ENCODE measurements around the gene MCM3AP. TPM values are rescaled to one million over a fixed set of nuclear protein-coding genes. Genes with fewer than 3 reads are reported as not detected.

Gene MCM3AP
- total RNA-seq, 2 donors from 2014 or later: 84.3 to 101 TPM

- Histone ChIP-seq H3K4me3 (no peak overlapping the region), H3K27me3 (replicated peaks; ENCODE audit: insufficient read depth) (no peaks in the 10 kb centered on the region), H3K4me1 (ENCODE audit: control insufficient read depth in 1 of 2, low read depth in 2 of 2) (no peaks in the 10 kb centered on the region), H3K9me3 (no peaks in the 10 kb centered on the region), H3K27ac (no peak overlapping the region), H3K36me3 (no peaks in the 10 kb centered on the region)
- DNase-seq (ENCODE audit: low spot score) (no peak), ATAC-seq (ENCODE audit: insufficient number of reproducible peaks, low FRiP score, low read depth) (no peak)
- no peak for TF ChIP-seq CTCF (IDR thresholded peaks at IDR 0.05)
Measured at GRCh38 chr21:46308431-46308830, 23.0 kb upstream of the MCM3AP start.

DNA sequence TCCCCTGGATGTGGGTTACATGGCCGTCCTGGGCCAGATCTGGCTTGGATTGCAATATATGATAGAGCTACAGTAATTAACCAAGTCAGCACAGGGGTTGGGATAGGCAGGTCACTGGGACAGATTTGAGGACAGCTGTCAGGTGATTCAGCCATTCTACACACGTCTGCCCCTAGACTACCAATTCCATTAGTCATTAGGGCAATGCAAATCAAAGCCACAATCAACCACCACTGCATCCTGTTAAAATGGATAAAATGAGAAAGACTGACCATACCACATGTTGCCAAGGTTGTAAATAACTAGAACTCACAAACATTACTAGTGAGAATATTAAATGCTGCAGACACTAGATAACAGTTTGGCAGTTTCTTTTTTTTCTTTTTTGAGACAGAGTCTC, 22.2 kb upstream of the MCM3AP start:
- H3K27me3 ChIP-seq (replicated peaks; ENCODE audit: insufficient read depth): no peaks in the 10 kb centered on the region
- no peaks in the 10 kb centered on the region for H3K4me1 ChIP-seq (ENCODE audit: control insufficient read depth in 1 of 2, low read depth in 2 of 2)
- H3K9me3 ChIP-seq: no peaks in the 10 kb centered on the region
- DNase-seq (ENCODE audit: low spot score): no peak
- ATAC-seq (ENCODE audit: insufficient number of reproducible peaks, low FRiP score, low read depth): no peak
- H3K27ac ChIP-seq: no peak overlapping the region
- no peaks in the 10 kb centered on the region for H3K36me3 ChIP-seq
- no peak overlapping the region for H3K4me3 ChIP-seq
- no peak for TF ChIP-seq CTCF (IDR thresholded peaks at IDR 0.05)

DNA sequence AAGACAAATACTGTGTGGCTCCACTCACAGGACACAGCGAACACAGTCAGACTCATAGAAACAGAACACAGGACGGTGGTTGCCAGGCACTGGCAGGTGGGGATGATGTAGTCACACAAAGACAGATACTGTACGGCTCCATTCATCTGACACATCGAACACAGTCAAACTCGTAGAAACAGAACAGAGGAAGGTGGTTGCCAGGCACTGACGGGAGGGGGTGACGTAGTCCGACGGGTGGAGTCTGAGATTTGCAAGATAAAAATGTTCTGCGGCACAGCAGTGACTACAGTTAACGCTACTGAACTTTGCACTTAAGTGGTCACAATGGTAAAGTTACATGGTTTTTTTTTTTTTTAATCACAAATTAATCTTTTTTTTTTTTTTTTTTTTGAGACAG, 19.5 kb upstream of the MCM3AP start:
- H3K36me3 ChIP-seq: no peaks in the 10 kb centered on the region
- ATAC-seq (ENCODE audit: insufficient number of reproducible peaks, low FRiP score, low read depth) (no peak), DNase-seq (ENCODE audit: low spot score) (no peak)
- no peaks in the 10 kb centered on the region for H3K9me3 ChIP-seq
- no peaks in the 10 kb centered on the region for H3K27me3 ChIP-seq (replicated peaks; ENCODE audit: insufficient read depth)
- TF ChIP-seq CTCF (IDR thresholded peaks at IDR 0.05): no peak
- H3K4me1 ChIP-seq (ENCODE audit: control insufficient read depth in 1 of 2, low read depth in 2 of 2): no peaks in the 10 kb centered on the region
- no peak overlapping the region for H3K27ac ChIP-seq
- H3K4me3 ChIP-seq: no peak overlapping the region

DNA sequence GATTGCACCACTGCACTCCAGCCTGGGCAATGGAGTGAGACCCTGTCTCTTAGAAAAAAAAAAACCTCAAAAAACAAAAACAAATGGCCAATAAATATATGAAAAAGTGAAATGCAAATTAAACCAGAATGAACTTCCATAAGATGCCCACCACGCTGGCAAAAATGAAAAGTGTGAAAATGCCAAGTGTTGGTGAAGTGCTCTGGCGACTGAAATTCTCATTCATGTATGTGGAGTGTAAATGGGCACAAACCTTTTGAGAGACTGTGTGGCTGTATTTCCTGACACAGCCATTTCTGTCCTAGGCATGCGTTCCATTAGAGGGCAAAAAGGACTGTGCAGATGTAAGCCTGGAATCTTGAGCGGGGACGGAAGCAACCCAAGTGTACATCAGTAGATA, 19.0 kb upstream of the MCM3AP start:
- ATAC-seq (ENCODE audit: insufficient number of reproducible peaks, low FRiP score, low read depth): no peak
- H3K4me1 ChIP-seq (ENCODE audit: control insufficient read depth in 1 of 2, low read depth in 2 of 2): no peaks in the 10 kb centered on the region

GRCh38 chr21:46301759-46302158, 16.3 kb upstream of the MCM3AP start:
- ATAC-seq (ENCODE audit: insufficient number of reproducible peaks, low FRiP score, low read depth) (no peak), DNase-seq (ENCODE audit: low spot score) (no peak)
- Histone ChIP-seq H3K27me3 (replicated peaks; ENCODE audit: insufficient read depth) (no peaks in the 10 kb centered on the region), H3K4me3 (no peak overlapping the region), H3K4me1 (ENCODE audit: control insufficient read depth in 1 of 2, low read depth in 2 of 2) (peaks cover 5 to 10% of the 10 kb centered on the region in 2 donors), H3K27ac (no peak overlapping the region), H3K9me3 (no peaks in the 10 kb centered on the region), H3K36me3 (no peaks in the 10 kb centered on the region)
- no peak for TF ChIP-seq CTCF (IDR thresholded peaks at IDR 0.05)

More for the DNA sequence above, 19.0 kb upstream of the MCM3AP start:
- Histone ChIP-seq H3K9me3 (no peaks in the 10 kb centered on the region), H3K27ac (no peak overlapping the region), H3K4me3 (no peak overlapping the region), H3K27me3 (replicated peaks; ENCODE audit: insufficient read depth) (no peaks in the 10 kb centered on the region), H3K36me3 (no peaks in the 10 kb centered on the region)
- TF ChIP-seq CTCF (IDR thresholded peaks at IDR 0.05): no peak
- DNase-seq (ENCODE audit: low spot score): no peak
